ENCODE data around the gene ZNF668.
"Not testable (repeated sequence)": the region's sequence is repeated elsewhere in the genome, so short reads cannot be mapped to it uniquely, and the experiment has no call there.

Gene ZNF668

GRCh38 chr16:31100876-31101641, 27.0 kb upstream of the ZNF668 start:
- not testable (repeated sequence) for DNase-seq (ENCODE audit: low read depth)

GRCh38 chr16:31099860-31100638, 26.0 kb upstream of the ZNF668 start:
- no peak for DNase-seq (ENCODE audit: low read depth)

- DNase-seq (ENCODE audit: low read depth), result peak; percentile 89
Observed at GRCh38 chr16:31094424-31095120, 20.5 kb upstream of the ZNF668 start, which contains the start of gene VKORC1. TSS of gene VKORC1 (minus strand) at chr16:31094797. CDS start at chr16:31094729, 68 bp downstream.

- DNase-seq (ENCODE audit: low read depth), result no peak
Observed at GRCh38 chr16:31094088-31094423, 20.0 kb upstream of the ZNF668 start.

- DNase-seq (ENCODE audit: low read depth), result no peak
Observed at GRCh38 chr16:31093132-31093703, 19.2 kb upstream of the ZNF668 start.

GRCh38 chr16:31092330-31092729, 18.3 kb upstream of the ZNF668 start:
- no peak for DNase-seq (ENCODE audit: low read depth)

GRCh38 chr16:31090540-31090939, 16.5 kb upstream of the ZNF668 start:
- DNase-seq (ENCODE audit: low read depth), result no peak

- DNase-seq (ENCODE audit: low read depth), result no peak
Observed at GRCh38 chr16:31089199-31089598, 15.2 kb upstream of the ZNF668 start.

GRCh38 chr16:31088459-31089183, 14.6 kb upstream of the ZNF668 start, which contains the start of gene PRSS53:
TSS of gene PRSS53 (minus strand) at chr16:31088943. CDS start at chr16:31088809, 134 bp downstream.
- DNase-seq (ENCODE audit: low read depth), result no peak

- DNase-seq (ENCODE audit: low read depth), result no peak
Observed at GRCh38 chr16:31087971-31088370, 13.9 kb upstream of the ZNF668 start.

- no peak for DNase-seq (ENCODE audit: low read depth)
Observed at GRCh38 chr16:31087481-31087880, 13.4 kb upstream of the ZNF668 start.

- no peak for DNase-seq (ENCODE audit: low read depth)
Observed at GRCh38 chr16:31086629-31086906, 12.5 kb upstream of the ZNF668 start.

GRCh38 chr16:31085873-31086628, 12.0 kb upstream of the ZNF668 start:
- no peak for DNase-seq (ENCODE audit: low read depth)

- no peak for DNase-seq (ENCODE audit: low read depth)
Observed at GRCh38 chr16:31085411-31085810, 11.4 kb upstream of the ZNF668 start.

GRCh38 chr16:31084584-31085302, 10.7 kb upstream of the ZNF668 start:
- no peak for DNase-seq (ENCODE audit: low read depth)

GRCh38 chr16:31083981-31084380, 9.9 kb upstream of the ZNF668 start:
- no peak for DNase-seq (ENCODE audit: low read depth)

GRCh38 chr16:31083556-31083955, 9.5 kb upstream of the ZNF668 start:
- DNase-seq (ENCODE audit: low read depth), result no peak

- no peak for DNase-seq (ENCODE audit: low read depth)
Observed at GRCh38 chr16:31083081-31083480, 9.0 kb upstream of the ZNF668 start.

GRCh38 chr16:31082368-31083045, 8.5 kb upstream of the ZNF668 start:
- DNase-seq (ENCODE audit: low read depth), result no peak

Measured in GM04503 (cell line).